Stimulated activated CD8-positive, alpha-beta memory T cell treated with anti-CD3 and anti-CD28 coated beads, Interleukin-12 subunit alpha, Interleukin-12 subunit beta, amount 100 ng/mL, for 4 hours (primary cell): ENCODE measurements around the gene DLAT.
"Not testable (repeated sequence)": the region's sequence is repeated elsewhere in the genome, so short reads cannot be mapped to it uniquely, and the experiment has no call there.

Source experiments
- DNase-seq: peaks from one replicate; pipeline ENCODE4 v3.0.0-alpha.2; 2020; ENCODE audit warnings: low read depth

DLAT gene

DNA sequence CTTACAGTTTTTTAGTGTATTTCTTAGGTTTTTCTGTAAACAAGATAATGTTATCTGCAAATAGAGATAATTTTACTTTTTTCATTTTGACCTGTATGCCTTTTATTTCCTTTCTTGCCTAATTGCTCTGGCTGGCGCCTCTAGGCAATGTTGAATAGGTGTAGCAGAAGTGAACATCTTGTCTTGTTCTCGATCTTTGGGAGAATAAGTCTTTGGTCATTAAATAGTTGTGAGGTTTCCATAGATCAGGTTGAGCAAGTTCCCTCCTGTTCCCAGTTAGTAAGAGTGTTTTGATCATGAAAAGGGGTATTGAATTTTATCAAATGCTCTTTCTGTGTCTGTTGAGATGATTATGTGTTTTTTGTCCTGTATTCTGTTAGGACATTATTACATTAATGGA is 24.6 kb downstream of the DLAT start:
- DNase-seq = no peak

DNA sequence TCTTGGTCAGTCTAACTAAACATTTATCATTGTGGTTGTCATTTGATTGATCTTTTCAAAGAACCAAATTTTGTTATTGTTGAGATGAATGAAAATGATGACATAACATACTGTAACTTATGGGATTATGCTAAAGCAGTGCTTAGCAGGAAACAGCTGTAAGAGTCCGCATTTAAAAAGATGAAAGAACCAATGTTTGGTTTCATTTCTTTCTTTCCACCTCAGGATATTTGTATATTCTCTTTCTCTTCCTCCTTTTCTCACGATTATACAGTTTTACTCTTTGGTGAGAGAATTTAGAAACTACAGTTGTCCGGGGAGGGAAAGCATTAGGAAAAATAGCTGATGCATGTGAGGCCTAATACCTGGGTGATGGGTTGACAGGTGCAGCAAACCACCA is 25.5 kb downstream of the DLAT start:
- no peak for DNase-seq

DNA sequence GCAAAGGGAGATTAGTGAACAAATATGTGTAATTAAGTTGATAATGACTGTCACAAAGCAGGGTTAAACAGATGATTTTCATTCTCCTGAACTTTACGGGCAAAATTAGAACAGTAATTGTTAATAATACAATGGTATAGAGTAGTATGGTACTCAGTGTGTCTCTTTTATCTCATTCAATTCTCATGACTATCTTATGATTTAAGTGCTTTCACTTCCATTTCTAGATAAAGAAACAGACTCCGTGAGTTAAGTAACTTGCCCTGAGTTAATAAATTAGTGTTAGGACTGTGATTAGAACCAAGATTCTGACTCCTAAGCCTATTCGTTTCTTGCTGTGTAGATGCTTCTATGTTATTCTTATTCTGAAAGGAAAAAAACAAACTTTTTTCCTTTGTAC is 26.6 kb downstream of the DLAT start:
- DNase-seq = no peak

DNA sequence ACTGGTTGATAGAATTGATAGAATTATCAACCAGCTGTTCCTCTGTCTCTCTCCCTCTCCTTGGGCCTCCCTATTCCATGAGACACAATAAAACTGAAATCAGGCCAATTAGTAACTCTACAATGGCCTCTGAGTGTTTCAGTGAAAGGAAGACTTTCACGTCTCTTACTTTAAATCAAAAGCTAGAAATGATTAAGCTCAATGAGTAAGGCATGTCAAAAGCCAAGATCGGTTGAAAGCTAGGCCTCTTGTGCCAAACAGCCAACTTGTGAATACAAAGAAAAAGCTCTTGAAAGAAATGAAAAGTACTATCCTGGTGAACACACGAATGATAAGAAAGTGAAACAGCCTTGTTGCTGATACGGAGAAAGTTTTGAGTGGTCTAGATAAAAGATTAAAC is 32.0 kb downstream of the DLAT start:
- no peak for DNase-seq

DNA sequence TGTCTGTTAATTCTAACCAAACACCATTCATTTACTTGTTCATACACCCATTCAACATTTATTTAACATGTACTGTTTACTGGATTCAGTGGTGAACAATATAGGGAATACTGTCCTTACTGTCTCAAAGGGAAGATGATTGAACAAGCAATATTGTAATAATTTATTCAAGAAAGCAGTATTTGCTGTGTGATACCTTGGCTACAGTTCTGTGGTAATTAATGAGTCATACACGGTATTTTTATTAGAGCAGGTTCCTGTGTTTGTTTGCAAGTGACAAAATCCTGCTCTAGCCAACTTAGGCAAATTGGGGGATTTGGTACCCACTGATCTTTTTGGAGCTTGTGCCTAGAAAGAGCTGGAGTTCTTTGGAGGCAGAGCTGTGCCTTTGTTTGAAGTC is 32.9 kb downstream of the DLAT start:
- DNase-seq = no peak

DNA sequence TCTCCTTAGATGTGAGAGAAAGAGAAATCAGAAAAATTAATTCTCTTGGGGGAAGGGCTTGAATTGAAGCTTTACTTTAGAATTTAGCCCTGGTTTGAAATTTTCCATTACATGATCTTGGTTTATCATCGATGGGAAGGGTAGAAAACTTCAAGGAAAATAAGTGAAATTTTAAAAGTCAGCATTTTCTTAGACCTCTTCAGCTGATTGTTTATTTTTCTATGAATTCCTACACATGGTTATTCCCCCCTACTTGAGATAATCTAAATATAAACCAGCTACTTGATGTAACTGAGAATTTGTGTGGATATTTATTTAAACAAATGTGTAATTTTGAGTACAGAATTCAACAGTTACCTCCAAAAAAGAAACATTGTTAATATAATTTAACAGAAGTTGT is 37.7 kb downstream of the DLAT start:
- DNase-seq = no peak

DNA sequence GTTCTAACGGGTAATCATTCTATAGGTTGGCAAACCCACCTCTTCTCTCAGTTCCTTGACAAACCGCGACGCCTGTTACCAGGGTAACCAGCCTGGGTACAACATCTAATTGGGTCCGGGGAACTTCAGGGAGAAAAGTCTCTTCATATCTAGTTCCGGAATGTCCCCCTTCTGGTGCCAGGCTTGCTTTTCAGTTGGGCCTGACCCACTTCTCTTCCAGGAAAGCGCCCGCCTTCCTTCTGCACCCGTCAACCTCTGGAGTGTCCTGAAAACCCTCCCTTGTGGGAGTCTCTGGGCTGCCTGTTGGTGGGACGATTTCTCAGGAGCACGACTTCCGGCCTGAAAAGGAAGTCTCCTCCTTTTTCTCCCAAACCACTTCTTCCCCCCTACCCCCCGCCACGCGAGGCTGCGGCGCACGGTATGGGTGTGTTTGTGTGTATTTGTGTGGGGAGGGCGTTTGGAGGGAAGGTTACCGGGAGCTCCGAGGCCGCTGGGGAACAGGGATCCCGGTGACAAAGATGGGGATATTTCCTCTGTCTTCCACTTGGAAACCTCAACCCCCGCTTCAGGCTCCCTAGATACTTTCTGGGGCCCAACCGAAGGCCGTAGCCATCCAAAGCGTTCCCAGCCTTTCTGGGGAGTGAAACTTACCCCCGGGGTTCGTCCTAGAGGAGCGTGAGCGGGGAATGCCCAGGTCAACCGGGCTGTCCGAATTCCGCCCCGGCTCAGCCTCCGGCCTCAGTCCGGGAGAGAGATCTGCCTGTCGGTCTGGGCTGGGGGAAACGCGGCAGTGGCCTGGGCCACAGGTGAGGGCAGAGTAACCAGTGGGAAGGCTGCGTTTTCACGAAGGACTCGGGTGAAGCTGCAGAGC is 49.0 kb downstream of the DLAT start, which contains the start of the genes NKAPD1 and PIH1D2:
NKAPD1 (plus strand) TSS at position 359 of the 871 bp plus-strand sequence. CDS start 1,276 bp downstream, outside the sequence.
PIH1D2 (minus strand) TSS at position 77 of the 871 bp plus-strand sequence. CDS start 843 bp downstream, outside the sequence.
- DNase-seq = peak; percentile 63

DNA sequence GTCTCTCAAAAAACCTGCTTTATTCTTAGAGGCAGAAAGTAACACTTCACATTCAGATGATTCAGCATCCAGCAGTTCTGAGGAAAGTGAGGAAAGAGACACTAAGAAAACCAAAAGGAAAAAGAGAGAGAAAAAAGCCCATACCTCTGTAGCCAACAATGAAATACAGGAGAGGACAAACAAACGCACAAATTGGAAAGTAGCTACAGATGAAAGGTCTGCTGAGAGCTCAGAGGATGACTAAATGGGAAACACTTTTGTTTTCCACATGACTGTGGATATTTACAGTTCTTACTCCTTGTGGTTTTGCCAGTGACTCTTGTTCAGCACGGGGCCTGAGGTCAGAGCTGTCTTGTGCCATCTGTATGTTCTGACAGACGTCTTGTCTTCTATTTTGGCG is 57.5 kb downstream of the DLAT start:
- no peak for DNase-seq

DNA sequence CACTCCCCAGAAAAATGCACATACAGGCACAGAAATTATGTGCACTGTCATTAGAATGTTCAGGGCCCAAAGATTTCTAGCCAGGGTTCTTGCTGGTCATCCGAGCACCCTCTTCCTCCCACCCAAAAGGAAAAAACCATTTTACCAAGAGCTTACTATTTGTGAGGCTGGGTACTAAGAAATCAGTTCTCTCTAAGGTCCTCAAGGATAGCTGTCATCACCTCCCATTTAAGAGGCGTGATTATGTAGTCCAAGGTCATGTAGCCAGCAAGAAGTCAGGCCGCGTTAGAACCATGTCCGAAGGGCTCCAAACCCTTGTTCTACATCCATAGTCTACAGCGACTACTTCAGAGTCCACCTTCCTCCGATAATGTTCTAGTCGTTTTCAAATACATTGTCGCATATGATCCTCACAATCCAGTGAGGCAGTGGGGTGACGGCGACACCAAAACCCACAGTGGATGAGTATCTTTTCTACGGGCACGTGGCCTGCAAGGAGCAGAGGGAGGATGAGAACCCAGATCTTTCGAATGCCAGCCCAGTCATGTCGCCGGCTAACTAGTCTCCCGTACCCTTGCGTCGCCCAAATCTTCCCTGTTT is 60.7 kb downstream of the DLAT start:
- DNase-seq = no peak

DNA sequence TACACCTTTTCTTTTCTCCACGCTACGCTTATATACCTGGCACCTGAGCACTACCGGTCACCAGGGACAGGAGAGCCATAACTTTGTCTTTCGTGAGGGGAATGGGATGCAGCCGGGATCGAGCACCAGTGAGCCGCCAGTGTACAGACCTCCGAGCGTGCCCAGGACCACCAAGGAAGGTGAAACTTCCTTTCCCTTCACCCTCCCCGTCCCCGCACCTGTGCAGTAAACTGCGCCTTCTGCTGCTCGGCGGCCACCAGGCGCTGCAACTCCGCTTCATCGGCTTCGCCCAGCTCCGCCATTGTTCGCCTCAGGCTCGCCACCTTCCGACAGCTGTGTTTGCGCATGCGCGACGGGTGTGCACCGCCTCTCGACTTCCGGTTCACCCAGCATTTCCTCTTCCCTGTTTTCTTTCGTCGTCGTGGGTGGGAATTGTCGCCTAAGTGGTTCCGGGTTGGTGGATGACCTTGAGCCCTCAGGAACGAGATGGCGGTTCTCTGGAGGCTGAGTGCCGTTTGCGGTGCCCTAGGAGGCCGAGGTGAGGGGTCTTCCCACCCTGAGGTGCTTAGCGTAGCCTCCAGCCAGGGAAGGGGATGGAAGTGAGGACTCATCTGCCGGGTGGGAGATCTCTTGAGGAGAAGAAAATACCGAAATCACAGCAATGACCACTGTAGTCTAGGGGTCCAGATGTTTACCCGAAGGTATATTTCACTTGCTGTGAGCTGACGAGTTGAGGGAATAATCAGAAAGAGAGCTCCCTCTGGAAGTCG is 61.4 kb downstream of the DLAT start, which contains the start of the genes SDHD and TIMM8B:
SDHD (plus strand) TSS at position 452 of the 770 bp plus-strand sequence; CDS start at position 487, 35 bp downstream.
TIMM8B (minus strand) TSS at position 335 of the 770 bp plus-strand sequence; CDS start at position 302, 33 bp downstream.
- peak; percentile 91 for DNase-seq

DNA sequence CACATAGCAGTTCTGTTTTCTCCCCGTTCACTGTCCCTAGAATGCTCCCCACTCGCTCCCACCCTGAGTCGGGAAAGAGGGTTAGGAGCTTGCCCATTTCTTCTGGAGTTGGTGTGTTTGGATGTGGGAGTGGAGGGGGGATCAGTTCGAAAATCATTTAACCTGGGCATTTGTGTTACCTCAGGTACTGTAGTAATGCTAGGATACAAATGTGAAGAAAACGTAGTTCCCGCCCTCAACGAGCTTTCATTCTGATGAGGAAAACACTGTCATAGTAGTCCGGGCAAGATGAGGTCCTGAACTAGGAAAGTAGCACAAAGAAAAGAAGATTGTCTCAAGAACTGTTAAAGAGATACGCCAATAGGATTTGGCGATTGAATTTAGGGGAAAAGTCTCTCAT is 62.0 kb downstream of the DLAT start:
- no peak for DNase-seq

DNA sequence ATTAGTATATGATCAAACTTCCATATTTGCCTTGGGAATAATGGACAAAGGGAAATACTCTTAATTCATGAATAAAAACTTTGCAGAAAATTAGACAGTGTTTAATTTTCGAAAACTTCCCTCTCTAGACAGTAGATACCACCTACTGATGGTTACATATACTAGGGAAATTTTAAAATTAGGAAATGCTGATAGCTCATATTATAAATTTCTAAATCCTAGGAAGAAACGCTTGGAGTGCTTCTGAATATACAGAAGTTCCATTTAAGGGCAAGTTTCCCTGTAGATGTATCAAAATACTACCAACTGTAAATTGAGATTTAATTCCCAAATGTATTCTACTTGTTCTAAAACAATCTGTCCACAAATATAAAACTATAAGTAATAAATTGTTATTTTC is 70.1 kb downstream of the DLAT start:
- not testable (repeated sequence) for DNase-seq

DNA sequence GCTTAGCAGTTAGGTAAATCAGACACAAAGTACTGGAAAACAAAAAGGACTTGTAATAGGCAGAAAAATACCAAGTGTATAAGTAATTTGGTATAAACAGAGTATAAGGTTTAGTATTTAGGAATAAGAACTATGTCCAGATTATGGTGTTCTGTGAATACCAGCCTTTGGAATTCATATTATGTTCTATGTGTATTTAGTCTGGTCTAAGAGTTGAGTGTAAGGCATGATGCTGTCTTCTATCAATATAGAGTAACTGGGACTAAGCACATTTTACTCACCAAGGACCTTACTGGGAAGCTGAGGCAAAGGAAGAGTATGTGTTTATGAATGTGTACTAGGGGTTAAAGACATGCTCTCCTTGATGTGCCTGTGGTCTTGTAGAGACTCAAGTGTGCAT is 71.0 kb downstream of the DLAT start:
- DNase-seq = no peak

DNA sequence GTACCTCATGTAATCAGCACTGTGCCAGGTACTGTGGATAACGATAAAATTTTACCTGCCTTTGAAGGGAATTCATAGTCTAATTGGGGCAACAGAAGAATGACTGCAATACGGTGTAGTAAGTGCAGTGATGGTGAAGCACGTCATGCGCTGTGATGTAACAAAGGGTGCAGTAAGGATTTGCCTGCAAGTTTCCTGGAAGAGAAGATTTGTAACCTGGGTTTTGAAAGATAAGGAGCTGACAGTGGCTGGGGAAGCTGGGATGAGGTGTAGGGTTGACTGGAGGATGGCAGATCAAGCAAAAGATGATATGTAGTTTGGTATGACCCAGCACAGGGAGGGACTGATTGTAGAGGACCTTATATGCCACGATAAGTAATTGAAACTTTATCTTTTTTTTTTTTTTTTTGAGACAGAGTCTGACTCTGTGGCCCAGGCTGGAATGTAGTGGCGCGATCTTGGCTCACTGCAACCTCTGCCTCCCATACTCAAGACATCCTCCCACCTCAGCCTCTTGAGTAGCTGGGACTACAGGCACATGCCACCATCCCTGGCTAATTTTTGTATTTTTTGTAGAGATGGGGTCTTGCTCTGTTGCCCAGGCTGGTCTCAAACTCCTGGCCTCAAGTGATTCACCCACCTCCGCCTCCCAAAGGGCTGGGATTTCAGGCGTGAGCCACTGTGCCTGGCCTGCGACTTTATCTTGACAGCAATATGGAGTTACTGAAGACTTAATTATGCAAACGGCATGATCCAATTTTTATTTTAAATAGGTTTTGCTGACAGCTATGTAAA is 72.7 kb downstream of the DLAT start:
- no peak for DNase-seq

DNA sequence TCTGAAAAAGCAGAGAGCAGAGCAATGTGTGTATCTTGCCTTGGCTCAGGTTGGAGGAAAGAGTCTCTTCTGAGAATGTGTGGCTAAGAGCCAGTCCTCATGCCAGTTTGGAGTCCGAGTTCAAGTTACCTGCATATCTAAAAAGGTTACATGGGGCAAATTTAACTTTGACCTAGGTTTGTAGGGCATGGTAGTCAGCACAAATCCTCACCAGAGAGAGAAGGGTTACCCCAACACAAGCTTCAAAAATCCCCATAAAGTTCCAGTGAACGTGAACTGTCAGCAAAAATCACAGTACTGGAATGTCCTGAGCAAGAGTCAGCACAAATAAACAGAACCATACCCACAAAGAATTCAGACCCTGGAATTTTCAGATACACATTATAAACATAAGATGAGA is 75.3 kb downstream of the DLAT start:
- no peak for DNase-seq

DNA sequence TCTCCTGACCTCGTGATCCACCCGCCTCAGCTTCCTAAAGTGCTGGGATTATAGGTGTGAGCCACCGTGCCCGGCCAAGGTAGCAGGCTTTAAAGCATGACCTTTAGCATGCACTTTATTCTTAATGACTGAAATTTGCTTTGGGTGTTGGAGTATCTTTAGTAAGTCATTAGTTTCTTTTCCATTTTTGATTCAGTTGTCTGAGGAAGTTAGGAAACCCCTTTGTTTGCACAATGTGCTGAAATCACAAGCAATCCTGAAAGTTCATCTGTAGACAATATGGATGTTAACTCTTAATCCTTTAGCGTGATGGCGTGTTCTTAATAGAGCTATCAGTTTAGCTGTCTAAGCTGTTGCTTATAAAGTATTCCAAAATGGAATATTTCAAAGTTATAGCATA is 78.2 kb downstream of the DLAT start:
- no peak for DNase-seq

DNA sequence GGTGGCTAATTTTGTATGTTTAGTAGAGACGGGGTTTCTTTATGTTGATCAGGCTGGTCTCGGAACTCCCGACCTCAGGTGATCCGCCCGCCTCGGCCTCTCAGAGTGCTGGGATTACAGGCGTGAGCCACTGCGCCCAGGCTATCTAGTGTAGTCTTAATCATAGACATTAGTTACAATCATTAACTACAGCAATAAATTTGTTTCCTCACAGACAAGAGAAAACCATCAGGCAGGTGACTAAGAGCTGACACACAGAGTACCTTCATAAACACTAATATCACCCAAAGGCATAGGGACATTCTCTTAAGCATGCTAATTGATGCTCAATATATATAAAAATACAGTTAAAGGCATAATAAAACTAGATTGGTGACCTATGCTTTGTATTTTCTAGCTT is 80.9 kb downstream of the DLAT start:
- no peak for DNase-seq
